Suprapubic skin (tissue), 4 donors: ENCODE data around the gene EPAS1.

Experiments
- CTCF ChIP-seq, 2 donors: fragments of 200-600 bp in 1 of 2; fragments of 450-650 bp in 1 of 2; sonication (generic) in 1 of 2; IDR thresholded peaks; one replicate each; pipeline ENCODE4 v1.5.1; 2016 to 2019; ENCODE audit warnings: antibody characterized with exemption in 2 of 2, mild to moderate bottlenecking in 1 of 2, moderate library complexity in 1 of 2
- POLR2A ChIP-seq, 2 donors: fragments of 450-650 bp; IDR thresholded peaks; one replicate each; pipeline ENCODE4 v1.6.1; 2017; ENCODE audit warnings: antibody characterized with exemption in 2 of 2, mild to moderate bottlenecking in 2 of 2, moderate library complexity in 2 of 2
- POLR2AphosphoS5 ChIP-seq, 3 donors: sonication (generic); formaldehyde crosslinking; IDR thresholded peaks; one replicate each; pipeline ENCODE4 v1.6.1; 2017; ENCODE audit warnings: antibody characterized with exemption in 3 of 3

GRCh38 chr2:46394649-46395510 is 97.7 kb downstream of the EPAS1 start:
- TF ChIP-seq CTCF (IDR thresholded peaks at IDR 0.05) = no peak
- no peak for TF ChIP-seq POLR2AphosphoS5 (IDR thresholded peaks at IDR 0.05)
- TF ChIP-seq POLR2A (IDR thresholded peaks at IDR 0.05) = no peak
